GM12878 (cell line): ENCODE results near the gene SLC39A5. TPM values are rescaled to one million over a fixed set of nuclear protein-coding genes. Genes with fewer than 3 reads are reported as not detected.

ENCODE experiments used
- ATAC-seq: fragments of 200-7000 bp; cut with Tn5 transposase; 3 replicates; pipeline ENCODE4 v1.9.1; 2020; ENCODE audit warnings: mild to moderate bottlenecking, moderate library complexity
- BruUV-seq: library from RNA; stranded (reverse); fragments of 400-500 nt; replicated peaks from 2 replicates; lab custom pipeline; 2021; lab: Mats Ljungman, UMichigan
- CTCF ChIA-PET: fragments of 300-600 bp; sonication (Branson Sonifier 250); formaldehyde crosslinking; extraction: SDS; loops from one replicate; lab custom pipeline; 2021; ENCODE audit warnings: inconsistent platforms; lab: Yijun Ruan, JAX
- POLR2A ChIA-PET: fragments of 350-600 bp; formaldehyde crosslinking; extraction: SDS; loops from one replicate; lab custom pipeline; 2021; ENCODE audit warnings: inconsistent platforms; lab: Charles Lee
- RAD21 ChIA-PET: fragments of 300-600 bp; sonication (Branson Sonifier 250); formaldehyde crosslinking; loops from one replicate; lab custom pipeline; 2023; ENCODE audit warnings: antibody characterized with exemption; ENCODE audit not compliant: unreplicated experiment; lab: Charles Lee
- SMC1A ChIA-PET: fragments of 300-600 bp; sonication (Branson Sonifier 250); formaldehyde crosslinking; loops from one replicate; lab custom pipeline; 2023; ENCODE audit not compliant: unreplicated experiment, uncharacterized antibody; lab: Charles Lee
- DNase-seq: peaks from one replicate; pipeline ENCODE4 v3.0.0-alpha.2; 2011; ENCODE audit warnings: low read depth, low spot score
- FAIRE-seq: peaks from 3 replicates; lab custom pipeline; 2011; peaks lifted over from hg19 to GRCh38; lab: Jason Lieb, UNC
- H2AFZ ChIP-seq: 2 replicates; pipeline ENCODE4 v1.6.0; 2011; ENCODE audit warnings: low read depth, low read length, control low read depth; ENCODE audit not compliant: control insufficient read depth
- H3K27ac ChIP-seq: 2 replicates; pipeline ENCODE4 v1.5.1; 2011; ENCODE audit warnings: control low read depth; ENCODE audit not compliant: control insufficient read depth, insufficient read depth
- H3K27me3 ChIP-seq, 2 experiments: replicated peaks in 1 of 2; 2 replicates each; pipeline versions ENCODE4 v1.6.0 to v1.6.1; 2011; ENCODE audit warnings: low read length in 1 of 2; ENCODE audit not compliant: control insufficient read depth in 2 of 2, insufficient read depth in 2 of 2
- H3K36me3 ChIP-seq, 2 experiments: 2 replicates each; pipeline ENCODE4 v1.5.1; 2011; ENCODE audit warnings: low read length in 1 of 2; ENCODE audit not compliant: control insufficient read depth in 2 of 2, insufficient read depth in 2 of 2
- H3K4me1 ChIP-seq: 2 replicates; pipeline ENCODE4 v1.6.1; 2011; ENCODE audit warnings: mild to moderate bottlenecking, low read length, moderate library complexity, mixed read lengths; ENCODE audit not compliant: control insufficient read depth, insufficient read depth
- H3K4me2 ChIP-seq: 2 replicates; pipeline ENCODE4 v1.6.0; 2011; ENCODE audit warnings: control low read depth; ENCODE audit not compliant: control insufficient read depth, insufficient read depth
- H3K4me3 ChIP-seq: fragments of 200-600 bp; sonication (generic); 2 replicates; pipeline ENCODE4 v1.5.1; 2016
- H3K79me2 ChIP-seq: 2 replicates; pipeline ENCODE4 v1.6.0; 2011; ENCODE audit warnings: low read length; ENCODE audit not compliant: control insufficient read depth, insufficient read depth
- H3K9ac ChIP-seq: 2 replicates; pipeline ENCODE4 v1.8.0; 2011; ENCODE audit warnings: low read length, control low read depth, mixed read lengths; ENCODE audit not compliant: control insufficient read depth, insufficient read depth
- H3K9me3 ChIP-seq: replicated peaks from 3 replicates; pipeline ENCODE4 v1.5.1; 2011; ENCODE audit warnings: mild to moderate bottlenecking, low read length; ENCODE audit not compliant: control insufficient read depth, insufficient read depth
- H4K20me1 ChIP-seq: 2 replicates; pipeline ENCODE4 v1.6.0; 2011; ENCODE audit not compliant: control insufficient read depth, insufficient read depth
- CHD4 ChIP-seq: fragments of 200-600 bp; sonication (generic); IDR thresholded peaks from 2 replicates; pipeline ENCODE4 v1.6.1; 2016; ENCODE audit warnings: mild to moderate bottlenecking
- HDGF ChIP-seq: fragments of 450-650 bp; IDR thresholded peaks from 2 replicates; pipeline ENCODE4 v1.6.1; 2016; ENCODE audit warnings: antibody characterized with exemption
- IKZF2 ChIP-seq, 2 experiments: fragments of 450-650 bp; IDR thresholded peaks; 2 replicates each; pipeline ENCODE4 v1.6.1; 2017; ENCODE audit warnings: mild to moderate bottlenecking in 2 of 2, moderate library complexity in 2 of 2
- JUND ChIP-seq: IDR thresholded peaks from 2 replicates; pipeline ENCODE4 v1.6.1; 2012; ENCODE audit warnings: low read depth, mild to moderate bottlenecking, low read length, improper control_type of control experiment, moderate library complexity
- MYB ChIP-seq: fragments of 150-350 bp; IDR thresholded peaks from 2 replicates; pipeline ENCODE4 v1.6.1; 2014; ENCODE audit warnings: mild to moderate bottlenecking, low read depth, low read length, borderline replicate concordance
- POU2F2 ChIP-seq: IDR thresholded peaks from 3 replicates; pipeline ENCODE4 v1.6.1; 2011; ENCODE audit warnings: low read depth, mild to moderate bottlenecking, low read length, borderline replicate concordance
- TAF1 ChIP-seq: IDR thresholded peaks from 2 replicates; pipeline ENCODE4 v1.6.1; 2011; ENCODE audit warnings: mild to moderate bottlenecking, low read depth, low read length, borderline replicate concordance
- TBL1XR1 ChIP-seq: IDR thresholded peaks from 2 replicates; pipeline ENCODE4 v1.6.1; 2012; ENCODE audit warnings: low read depth, low read length, improper control_type of control experiment
- ZNF622 ChIP-seq: fragments of 450-650 bp; IDR thresholded peaks from 2 replicates; pipeline ENCODE4 v1.6.1; 2017; ENCODE audit warnings: mild to moderate bottlenecking, inconsistent platforms
- WGBS: methylation state at CpG from one replicate; pipeline ENCODE4 v1.1.6; 2016; ENCODE audit warnings: low lambda C conversion rate; ENCODE audit not compliant: insufficient replicate concordance, insufficient coverage; ENCODE audit errors: missing lambda C conversion rate; 5-methylcytosine and 5-hydroxymethylcytosine counted together
- in situ Hi-C: fragments of 300-500 bp; cut with MboI; formaldehyde crosslinking; loops from 9 replicates; pipeline ENCODE4 v1.14.3; 2018; ENCODE audit warnings: mixed read lengths
- intact Hi-C: fragments of 100-400 bp; cut with micrococcal nuclease; formaldehyde crosslinking; loops from one replicate; pipeline ENCODE4 v1.14.2; 2022; ENCODE audit not compliant: unreplicated experiment
- polyA plus RNA-seq, 11 experiments: library from polyadenylated mRNA; depleted of rRNA in 4 of 11; unstranded in 6 of 11; stranded (reverse) in 5 of 11; fragments of >200 nt; fragmentation: Nextera tagmentation in 4 of 11; fragmentation: Illumina TruSeq in 1 of 11; extraction: Ambion mirVana in 4 of 11; extraction: Trizol in 1 of 11; gene quantifications; 1 replicate in 1 of 11; 2 replicates in 10 of 11; pipeline versions ENCODE4 v1.2.1 to v1.2.3, GENCODE V29; 2011 to 2016; ENCODE audit warnings: inconsistent platforms in 2 of 11, missing spikeins in 2 of 11, low read depth in 1 of 11
- total RNA-seq, 4 experiments: library from RNA; depleted of rRNA in 3 of 4; stranded (reverse); fragments of >200 nt in 3 of 4; fragmentation: Illumina TruSeq in 1 of 4; extraction: Trizol in 1 of 4; gene quantifications; 2 replicates each; pipeline versions ENCODE4 v1.2.1 to v1.2.3, GENCODE V29; 2013 to 2021
- TF ChIP-seq, protein P1 (sequence below): IDR thresholded peaks from 2 replicates; pipeline ENCODE4 v1.6.1; 2012; ENCODE audit warnings: mild to moderate bottlenecking, low read depth, low read length
- TF ChIP-seq, protein P2 (sequence below): fragments of 450-650 bp; IDR thresholded peaks from 2 replicates; pipeline ENCODE4 v1.6.1; 2017; ENCODE audit warnings: mild to moderate bottlenecking

Gene SLC39A5
- total and polyA plus RNA-seq, 10 of the 15 experiments (the other 5 are each of a cell fraction or from before 2014, with no cell fraction given): 0.15 to 0.56 (median 0.15) TPM; not detected in 7

DNA sequence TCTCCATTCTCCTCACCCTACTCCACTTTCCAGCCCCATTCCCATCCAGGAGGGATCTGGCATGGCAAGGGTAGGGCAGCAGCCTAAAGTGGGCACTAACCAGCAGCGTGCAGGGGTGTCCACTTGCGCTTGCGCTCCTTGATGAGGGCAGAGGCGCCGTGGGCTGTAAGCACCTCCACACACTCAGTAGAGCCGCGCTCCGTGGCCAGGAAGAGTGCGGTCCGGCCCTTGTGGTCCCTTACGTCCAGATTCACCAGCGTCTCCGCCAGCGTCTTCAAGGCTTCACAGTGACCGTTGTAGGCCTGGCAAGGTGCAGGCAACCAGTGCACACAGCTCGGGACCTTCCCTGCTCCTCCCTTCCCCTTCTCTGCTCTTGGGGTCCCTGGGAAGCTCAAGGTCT is 18.1 kb downstream of the SLC39A5 start:
- 97% methylated on average over 16 of the region's 16 CpGs for WGBS
- Histone ChIP-seq H3K27me3 (no peaks in the 10 kb centered on the region), H3K4me2 (no peak overlapping the region), H3K9me3 (no peaks in the 10 kb centered on the region), H3K4me3 (no peak overlapping the region), H4K20me1 (no peaks in the 10 kb centered on the region), H3K4me1 (no peaks in the 10 kb centered on the region), H3K27ac (no peak overlapping the region), H3K79me2 (no peaks in the 10 kb centered on the region), H3K9ac (no peak overlapping the region)
- intact Hi-C loops (no loop called here), in situ Hi-C loops (no loop called here)
- ChIA-PET SMC1A (no interaction called here), POLR2A (no interaction called here), RAD21 (no interaction called here)
- no TSS peak for BruUV-seq
- FAIRE-seq (no peak), ATAC-seq (no peak), DNase-seq (no peak)
- TF ChIP-seq MYB (no peak), HDGF (no peak), ZNF622 (no peak), CHD4 (no peak), TBL1XR1 (no peak), IKZF2 (IDR thresholded peaks at IDR 0.05) (no peak), POU2F2 (no peak), JUND (no peak), TAF1 (no peak)
- TF ChIP-seq, protein P1, sequence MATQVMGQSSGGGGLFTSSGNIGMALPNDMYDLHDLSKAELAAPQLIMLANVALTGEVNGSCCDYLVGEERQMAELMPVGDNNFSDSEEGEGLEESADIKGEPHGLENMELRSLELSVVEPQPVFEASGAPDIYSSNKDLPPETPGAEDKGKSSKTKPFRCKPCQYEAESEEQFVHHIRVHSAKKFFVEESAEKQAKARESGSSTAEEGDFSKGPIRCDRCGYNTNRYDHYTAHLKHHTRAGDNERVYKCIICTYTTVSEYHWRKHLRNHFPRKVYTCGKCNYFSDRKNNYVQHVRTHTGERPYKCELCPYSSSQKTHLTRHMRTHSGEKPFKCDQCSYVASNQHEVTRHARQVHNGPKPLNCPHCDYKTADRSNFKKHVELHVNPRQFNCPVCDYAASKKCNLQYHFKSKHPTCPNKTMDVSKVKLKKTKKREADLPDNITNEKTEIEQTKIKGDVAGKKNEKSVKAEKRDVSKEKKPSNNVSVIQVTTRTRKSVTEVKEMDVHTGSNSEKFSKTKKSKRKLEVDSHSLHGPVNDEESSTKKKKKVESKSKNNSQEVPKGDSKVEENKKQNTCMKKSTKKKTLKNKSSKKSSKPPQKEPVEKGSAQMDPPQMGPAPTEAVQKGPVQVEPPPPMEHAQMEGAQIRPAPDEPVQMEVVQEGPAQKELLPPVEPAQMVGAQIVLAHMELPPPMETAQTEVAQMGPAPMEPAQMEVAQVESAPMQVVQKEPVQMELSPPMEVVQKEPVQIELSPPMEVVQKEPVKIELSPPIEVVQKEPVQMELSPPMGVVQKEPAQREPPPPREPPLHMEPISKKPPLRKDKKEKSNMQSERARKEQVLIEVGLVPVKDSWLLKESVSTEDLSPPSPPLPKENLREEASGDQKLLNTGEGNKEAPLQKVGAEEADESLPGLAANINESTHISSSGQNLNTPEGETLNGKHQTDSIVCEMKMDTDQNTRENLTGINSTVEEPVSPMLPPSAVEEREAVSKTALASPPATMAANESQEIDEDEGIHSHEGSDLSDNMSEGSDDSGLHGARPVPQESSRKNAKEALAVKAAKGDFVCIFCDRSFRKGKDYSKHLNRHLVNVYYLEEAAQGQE: no peak
- TF ChIP-seq, protein P2, sequence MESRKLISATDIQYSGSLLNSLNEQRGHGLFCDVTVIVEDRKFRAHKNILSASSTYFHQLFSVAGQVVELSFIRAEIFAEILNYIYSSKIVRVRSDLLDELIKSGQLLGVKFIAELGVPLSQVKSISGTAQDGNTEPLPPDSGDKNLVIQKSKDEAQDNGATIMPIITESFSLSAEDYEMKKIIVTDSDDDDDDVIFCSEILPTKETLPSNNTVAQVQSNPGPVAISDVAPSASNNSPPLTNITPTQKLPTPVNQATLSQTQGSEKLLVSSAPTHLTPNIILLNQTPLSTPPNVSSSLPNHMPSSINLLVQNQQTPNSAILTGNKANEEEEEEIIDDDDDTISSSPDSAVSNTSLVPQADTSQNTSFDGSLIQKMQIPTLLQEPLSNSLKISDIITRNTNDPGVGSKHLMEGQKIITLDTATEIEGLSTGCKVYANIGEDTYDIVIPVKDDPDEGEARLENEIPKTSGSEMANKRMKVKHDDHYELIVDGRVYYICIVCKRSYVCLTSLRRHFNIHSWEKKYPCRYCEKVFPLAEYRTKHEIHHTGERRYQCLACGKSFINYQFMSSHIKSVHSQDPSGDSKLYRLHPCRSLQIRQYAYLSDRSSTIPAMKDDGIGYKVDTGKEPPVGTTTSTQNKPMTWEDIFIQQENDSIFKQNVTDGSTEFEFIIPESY: no peak
- TF ChIP-seq, all 136 proteins: peak for 0
- H3K36me3 ChIP-seq: peaks cover 20 to 33% of the 10 kb centered on the region in 2 experiments
- H2AFZ ChIP-seq: no peak overlapping the region
- CTCF ChIA-PET: interaction anchor here (1.2 to 1.4 kb wide), 2 partner anchors 10 to 23 kb away, joined by 3 to 4 read pairs; partner anchors contain the start of gene ANKRD52
